GM18951 (cell line): ENCODE data around the gene IL21R.

Experiments
- POLR2A ChIP-seq: IDR thresholded peaks from 4 replicates; pipeline ENCODE4 v1.6.1; 2011; ENCODE audit warnings: mild to moderate bottlenecking; ENCODE audit not compliant: insufficient read length, insufficient read depth; ENCODE audit errors: extremely low read depth
- in situ Hi-C: fragments of 300-500 bp; cut with MboI; formaldehyde crosslinking; loops from one replicate; pipeline ENCODE4 v1.12.0; 2022; ENCODE audit warnings: low sequenced_read_pairs, mixed read lengths, inconsistent platforms; ENCODE audit not compliant: unreplicated experiment

Gene IL21R

GRCh38 chr16:27410761-27411160 is 8.8 kb downstream of the IL21R start:
- TF ChIP-seq POLR2A: no peak
- in situ Hi-C loops: no loop called here

- in situ Hi-C loops: no loop called here
- no peak for TF ChIP-seq POLR2A
Observed at GRCh38 chr16:27413956-27414355, 12.0 kb downstream of the IL21R start.

GRCh38 chr16:27414788-27415431 is 12.9 kb downstream of the IL21R start:
- in situ Hi-C loops: no loop called here
- TF ChIP-seq POLR2A: no peak

- no peak for TF ChIP-seq POLR2A
- in situ Hi-C loops: no loop called here
Observed at GRCh38 chr16:27417047-27417671, 15.2 kb downstream of the IL21R start.

- in situ Hi-C loops: no loop called here
- TF ChIP-seq POLR2A: no peak
Observed at GRCh38 chr16:27421961-27422740, 20.2 kb downstream of the IL21R start.

- no peak for TF ChIP-seq POLR2A
- in situ Hi-C loops: no loop called here
Observed at GRCh38 chr16:27424772-27425498, 23.0 kb downstream of the IL21R start.

- in situ Hi-C loops: no loop called here
- TF ChIP-seq POLR2A: no peak
Observed at GRCh38 chr16:27425961-27426360, 24.0 kb downstream of the IL21R start.

- in situ Hi-C loops: no loop called here
- TF ChIP-seq POLR2A: peak; percentile 70
Observed at GRCh38 chr16:27426423-27427408, 24.7 kb downstream of the IL21R start.

- in situ Hi-C loops: no loop called here
- no peak for TF ChIP-seq POLR2A
Observed at GRCh38 chr16:27427538-27427937, 25.6 kb downstream of the IL21R start.

GRCh38 chr16:27428026-27428785 is 26.2 kb downstream of the IL21R start:
- peak; percentile 15 for TF ChIP-seq POLR2A
- in situ Hi-C loops: no loop called here

- TF ChIP-seq POLR2A: no peak
- in situ Hi-C loops: no loop called here
Observed at GRCh38 chr16:27429330-27429871, 27.4 kb downstream of the IL21R start.
